ENCODE measurements around the gene CDO1.
"Not testable (repeated sequence)": the region's sequence is repeated elsewhere in the genome, so short reads cannot be mapped to it uniquely, and the experiment has no call there.

CDO1 gene

GRCh38 chr5:115829913-115830312 lies 13.5 kb upstream of the CDO1 start:
- DNase-seq (ENCODE audit: low spot score), result no peak

GRCh38 chr5:115825948-115826347 lies 9.5 kb upstream of the CDO1 start:
- DNase-seq (ENCODE audit: low spot score), result no peak

GRCh38 chr5:115824983-115825382 lies 8.5 kb upstream of the CDO1 start:
- not testable (repeated sequence) for DNase-seq (ENCODE audit: low spot score)

GRCh38 chr5:115820846-115821245 lies 4.4 kb upstream of the CDO1 start:
- no peak for DNase-seq (ENCODE audit: low spot score)

GRCh38 chr5:115818821-115819220 lies 2.4 kb upstream of the CDO1 start:
- no peak for DNase-seq (ENCODE audit: low spot score)

GRCh38 chr5:115817386-115817785 lies 927 bp upstream of the CDO1 start:
- DNase-seq (ENCODE audit: low spot score), result no peak

GRCh38 chr5:115815693-115816225 lies 700 bp downstream of the CDO1 start:
- no peak for DNase-seq (ENCODE audit: low spot score)

GRCh38 chr5:115815006-115815692 lies 1.3 kb downstream of the CDO1 start:
- DNase-seq (ENCODE audit: low spot score), result no peak

- no peak for DNase-seq (ENCODE audit: low spot score)
Measured at GRCh38 chr5:115813719-115814118, 2.7 kb downstream of the CDO1 start.

GRCh38 chr5:115812372-115812771 lies 4.1 kb downstream of the CDO1 start:
- no peak for DNase-seq (ENCODE audit: low spot score)

GRCh38 chr5:115811406-115811805 lies 5.1 kb downstream of the CDO1 start:
- no peak for DNase-seq (ENCODE audit: low spot score)

GRCh38 chr5:115810761-115811160 lies 5.7 kb downstream of the CDO1 start:
- no peak for DNase-seq (ENCODE audit: low spot score)

GRCh38 chr5:115809946-115810345 lies 6.5 kb downstream of the CDO1 start:
- DNase-seq (ENCODE audit: low spot score), result no peak

GRCh38 chr5:115808066-115808465 lies 8.4 kb downstream of the CDO1 start:
- not testable (repeated sequence) for DNase-seq (ENCODE audit: low spot score)

GRCh38 chr5:115807654-115808052 lies 8.8 kb downstream of the CDO1 start:
- no peak for DNase-seq (ENCODE audit: low spot score)

GRCh38 chr5:115806986-115807653 lies 9.3 kb downstream of the CDO1 start:
- no peak for DNase-seq (ENCODE audit: low spot score)

- no peak for DNase-seq (ENCODE audit: low spot score)
Measured at GRCh38 chr5:115801984-115802383, 14.5 kb downstream of the CDO1 start.

- no peak for DNase-seq (ENCODE audit: low spot score)
Measured at GRCh38 chr5:115801152-115801551, 15.3 kb downstream of the CDO1 start.

GRCh38 chr5:115800108-115800507 lies 16.4 kb downstream of the CDO1 start:
- DNase-seq (ENCODE audit: low spot score), result no peak

GRCh38 chr5:115798252-115798651 lies 18.2 kb downstream of the CDO1 start:
- DNase-seq (ENCODE audit: low spot score), result no peak

- no peak for DNase-seq (ENCODE audit: low spot score)
Measured at GRCh38 chr5:115796656-115797055, 19.8 kb downstream of the CDO1 start.

- DNase-seq (ENCODE audit: low spot score), result peak; percentile 20
Measured at GRCh38 chr5:115795700-115796099, 20.8 kb downstream of the CDO1 start.

GRCh38 chr5:115788440-115788839 lies 28.0 kb downstream of the CDO1 start:
- DNase-seq (ENCODE audit: low spot score), result no peak

GRCh38 chr5:115787426-115787825 lies 29.0 kb downstream of the CDO1 start:
- DNase-seq (ENCODE audit: low spot score), result no peak
